ENCODE data around the gene ENAH. TPM values are rescaled to one million over a fixed set of nuclear protein-coding genes. Genes with fewer than 3 reads are reported as not detected.

The ENAH gene
- total RNA-seq, 6 experiments from 2014 or later: 9.0 to 33.2 (median 20.8) TPM

DNA sequence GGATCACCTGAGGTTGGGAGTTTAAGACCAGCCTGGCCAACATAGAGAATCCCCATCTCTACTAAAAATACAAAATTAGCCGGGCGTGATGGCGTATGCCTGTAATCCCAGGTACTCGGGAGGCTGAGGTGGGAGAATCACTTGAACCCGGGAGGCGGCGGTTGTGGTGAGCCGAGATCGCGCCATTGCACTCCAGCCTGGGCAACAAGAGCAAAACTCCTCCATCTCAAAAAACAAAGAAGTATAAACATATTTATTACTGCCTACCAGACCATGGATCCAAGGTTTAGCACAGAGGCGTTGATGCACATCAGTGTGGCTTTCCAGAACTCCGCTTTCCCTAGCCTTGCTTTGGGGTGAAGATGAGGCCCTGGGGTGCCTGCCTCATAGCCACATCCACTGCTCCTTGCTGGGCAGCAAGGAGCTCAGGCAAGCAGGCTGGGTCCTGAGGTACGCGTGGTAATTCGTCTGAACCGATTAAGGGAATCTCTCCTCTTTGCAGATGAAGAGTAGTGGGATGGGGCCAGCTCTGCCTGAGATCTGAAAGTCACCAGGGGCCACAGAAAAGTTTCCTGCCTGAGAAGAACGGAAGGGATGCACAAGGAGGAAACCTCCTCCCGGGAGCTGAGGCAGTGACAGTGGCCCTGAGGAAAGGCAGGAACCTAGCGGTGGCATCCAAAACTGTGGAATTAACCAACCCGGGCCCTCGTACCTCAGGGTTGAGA lies 172.8 kb downstream of the ENAH start:
- Histone ChIP-seq H3K9me3 (no peaks in the 10 kb centered on the region), H3K36me3 (no peaks in the 10 kb centered on the region), H3K27me3 (no peaks in the 10 kb centered on the region), H3K27ac (no peak overlapping the region), H3K4me3 (no peak overlapping the region), H3K4me1 (no peaks in the 10 kb centered on the region)
- TF ChIP-seq, protein P1, sequence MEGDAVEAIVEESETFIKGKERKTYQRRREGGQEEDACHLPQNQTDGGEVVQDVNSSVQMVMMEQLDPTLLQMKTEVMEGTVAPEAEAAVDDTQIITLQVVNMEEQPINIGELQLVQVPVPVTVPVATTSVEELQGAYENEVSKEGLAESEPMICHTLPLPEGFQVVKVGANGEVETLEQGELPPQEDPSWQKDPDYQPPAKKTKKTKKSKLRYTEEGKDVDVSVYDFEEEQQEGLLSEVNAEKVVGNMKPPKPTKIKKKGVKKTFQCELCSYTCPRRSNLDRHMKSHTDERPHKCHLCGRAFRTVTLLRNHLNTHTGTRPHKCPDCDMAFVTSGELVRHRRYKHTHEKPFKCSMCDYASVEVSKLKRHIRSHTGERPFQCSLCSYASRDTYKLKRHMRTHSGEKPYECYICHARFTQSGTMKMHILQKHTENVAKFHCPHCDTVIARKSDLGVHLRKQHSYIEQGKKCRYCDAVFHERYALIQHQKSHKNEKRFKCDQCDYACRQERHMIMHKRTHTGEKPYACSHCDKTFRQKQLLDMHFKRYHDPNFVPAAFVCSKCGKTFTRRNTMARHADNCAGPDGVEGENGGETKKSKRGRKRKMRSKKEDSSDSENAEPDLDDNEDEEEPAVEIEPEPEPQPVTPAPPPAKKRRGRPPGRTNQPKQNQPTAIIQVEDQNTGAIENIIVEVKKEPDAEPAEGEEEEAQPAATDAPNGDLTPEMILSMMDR (IDR thresholded peaks at IDR 0.05): no peak
- no peak for TF ChIP-seq POLR2A (IDR thresholded peaks at IDR 0.05)
- 86% methylated on average over 15 of the region's 21 CpGs for WGBS (ENCODE audit: insufficient coverage, low coverage, low lambda C conversion rate, missing lambda C conversion rate)
- DNase-seq (no peak), ATAC-seq (no peak)
- intact Hi-C loops (cut with DNase I): loop anchor here in 1 of 2 donors (10.0 kb wide), 2 partner anchors 175 to 495 kb away; partner anchors contain the start of gene ENAH

DNA sequence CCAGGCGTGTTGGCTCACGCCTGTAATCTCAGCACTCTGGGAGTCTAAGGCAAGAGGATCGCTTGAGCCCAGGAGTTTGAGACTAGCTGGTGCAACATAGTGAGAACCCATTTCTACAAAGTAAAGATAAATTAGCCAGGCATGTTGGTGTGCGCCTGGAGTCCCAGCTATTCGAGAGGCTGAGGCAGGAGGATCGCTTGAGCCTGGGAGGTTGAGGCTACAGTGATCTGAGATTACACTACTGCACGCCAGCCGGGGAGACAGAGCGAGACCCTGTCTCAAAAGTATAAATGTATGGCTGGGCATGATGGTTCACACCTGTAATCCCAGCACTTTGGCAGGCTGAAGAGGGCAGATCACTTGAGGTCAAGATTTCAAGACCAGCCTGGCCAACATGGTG lies 173.6 kb downstream of the ENAH start:
- intact Hi-C loops (cut with DNase I): loop anchor here in 1 of 2 donors (10.0 kb wide), 2 partner anchors 175 to 495 kb away; partner anchors contain the start of gene ENAH
- 79% methylated on average over 4 of the region's 9 CpGs for WGBS (ENCODE audit: insufficient coverage, low coverage, low lambda C conversion rate, missing lambda C conversion rate)
- H3K27ac ChIP-seq: no peak overlapping the region
- no peaks in the 10 kb centered on the region for H3K36me3 ChIP-seq
- TF ChIP-seq, protein P1 (IDR thresholded peaks at IDR 0.05): no peak
- TF ChIP-seq POLR2A (IDR thresholded peaks at IDR 0.05): no peak
- no peaks in the 10 kb centered on the region for H3K9me3 ChIP-seq
- H3K4me1 ChIP-seq: peaks cover 0 to 4% (median 0%) of the 10 kb centered on the region in 4 donors
- DNase-seq: no peak
- no peak overlapping the region for H3K4me3 ChIP-seq
- no peaks in the 10 kb centered on the region for H3K27me3 ChIP-seq
- no peak for ATAC-seq

DNA sequence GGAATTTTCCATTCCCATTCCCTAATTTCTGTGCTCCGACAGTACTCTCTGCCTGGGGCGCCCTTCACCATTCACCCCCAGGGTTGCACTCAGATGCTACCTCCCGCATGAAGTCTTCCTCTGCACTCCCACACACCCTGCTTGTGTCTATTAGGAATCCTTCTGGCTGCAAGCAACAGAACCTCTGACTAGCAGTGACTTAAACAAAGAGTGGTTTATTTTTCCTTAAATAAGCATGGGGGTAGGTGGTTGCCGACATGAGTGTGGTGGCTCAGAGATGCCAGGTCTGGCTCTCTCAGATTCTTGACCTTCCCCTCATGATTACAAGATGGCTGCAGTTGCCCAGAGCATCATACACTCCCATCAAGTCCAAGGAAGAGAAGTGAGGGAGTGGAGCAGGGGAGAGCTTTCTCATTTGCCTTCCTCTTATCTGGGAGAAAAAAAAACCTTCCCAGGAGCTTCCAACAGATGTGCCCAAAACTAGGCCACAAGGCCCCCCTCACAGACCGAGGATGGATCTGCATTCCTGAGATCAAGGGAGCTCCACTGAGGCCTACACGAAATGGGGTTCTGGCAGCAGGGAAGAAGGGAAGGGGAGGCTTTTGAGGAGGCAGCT lies 175.5 kb downstream of the ENAH start:
- H3K27ac ChIP-seq: no peak overlapping the region
- H3K9me3 ChIP-seq: no peaks in the 10 kb centered on the region
- ATAC-seq (no peak), DNase-seq (no peak)
- H3K36me3 ChIP-seq: no peaks in the 10 kb centered on the region
- intact Hi-C loops (cut with DNase I): loop anchor here in 1 of 2 donors (10.0 kb wide), 2 partner anchors 177 to 497 kb away; partner anchors contain the start of gene ENAH
- no peak for TF ChIP-seq POLR2A (IDR thresholded peaks at IDR 0.05)
- TF ChIP-seq, protein P1 (IDR thresholded peaks at IDR 0.05): no peak
- 93% methylated on average over 4 of the region's 6 CpGs for whole genome bisulfite sequencing (ENCODE audit: insufficient coverage, low coverage, low lambda C conversion rate, missing lambda C conversion rate)
- H3K4me1 ChIP-seq: peaks cover 0 to 4% (median 0%) of the 10 kb centered on the region in 4 donors
- H3K4me3 ChIP-seq: no peak overlapping the region
- H3K27me3 ChIP-seq: no peaks in the 10 kb centered on the region

DNA sequence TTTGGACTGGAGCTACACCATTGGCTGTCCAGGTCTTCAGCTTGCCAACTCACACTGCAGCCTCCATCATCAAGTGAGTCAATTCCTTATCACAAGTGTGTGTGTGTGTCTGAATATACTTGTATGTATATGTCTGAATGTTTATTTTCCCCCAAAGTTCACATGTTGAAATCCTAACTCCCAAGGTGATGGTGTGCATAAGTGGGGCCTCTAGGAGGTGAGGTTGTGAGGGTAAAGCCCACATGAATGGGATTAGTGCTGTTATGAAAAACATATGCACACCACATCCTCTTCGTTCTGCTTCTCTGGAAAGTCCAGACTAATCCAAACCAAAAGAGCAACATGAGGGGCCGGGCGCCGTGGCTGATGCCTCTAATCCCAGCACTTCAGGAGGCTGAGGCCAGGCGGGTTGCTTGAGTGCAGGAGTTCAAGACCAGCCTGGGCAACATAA lies 176.4 kb downstream of the ENAH start:
- TF ChIP-seq, protein P1 (IDR thresholded peaks at IDR 0.05): no peak
- TF ChIP-seq POLR2A (IDR thresholded peaks at IDR 0.05): no peak
- H3K27me3 ChIP-seq: no peaks in the 10 kb centered on the region
- intact Hi-C loops (cut with DNase I): loop anchor here in 1 of 2 donors (10.0 kb wide), 2 partner anchors 178 to 498 kb away; partner anchors contain the start of gene ENAH
- peaks cover 0 to 4% (median 0%) of the 10 kb centered on the region in 4 donors for H3K4me1 ChIP-seq
- H3K4me3 ChIP-seq: no peak overlapping the region
- ATAC-seq: no peak
- WGBS (ENCODE audit: insufficient coverage, low coverage, low lambda C conversion rate, missing lambda C conversion rate): 70% methylated on average over 2 of the region's 5 CpGs
- peak in 1 of 3 donors; percentile 11 for DNase-seq
- no peaks in the 10 kb centered on the region for H3K36me3 ChIP-seq
- no peak overlapping the region for H3K27ac ChIP-seq
- H3K9me3 ChIP-seq: no peaks in the 10 kb centered on the region
